Stimulated activated memory B cell treated with anti-CD40 and anti-IgM and Interleukin-4, amounts not matched to agents 10 μg/mL and 1 μg/mL and 100 μg/mL, for 72 hours (primary cell): ENCODE measurements around the gene TIRAP.
"Not testable (repeated sequence)": the region's sequence is repeated elsewhere in the genome, so short reads cannot be mapped to it uniquely, and the experiment has no call there.

Source experiments
- ATAC-seq: fragments of 150-1000 bp; cut with Tn5 transposase; 2 replicates; pipeline ENCODE4 v1.10.0; 2021
- H3K27ac Mint-ChIP-seq: one replicate; pipeline ENCODE4 v1.8.0; 2022; ENCODE audit warnings: mild to moderate bottlenecking, mixed read lengths
- H3K27me3 Mint-ChIP-seq: one replicate; pipeline ENCODE4 v1.8.0; 2022; ENCODE audit warnings: mixed read lengths
- H3K36me3 Mint-ChIP-seq: one replicate; pipeline ENCODE4 v1.8.0; 2022; ENCODE audit warnings: mixed read lengths
- H3K4me1 Mint-ChIP-seq: one replicate; pipeline ENCODE4 v1.8.0; 2022; ENCODE audit warnings: mixed read lengths
- H3K4me3 Mint-ChIP-seq: one replicate; pipeline ENCODE4 v1.8.0; 2022; ENCODE audit warnings: mild to moderate bottlenecking, moderate library complexity, mixed read lengths
- H3K9me3 Mint-ChIP-seq: one replicate; pipeline ENCODE4 v1.8.0; 2022; ENCODE audit warnings: mixed read lengths

TIRAP gene

GRCh38 chr11:126282736-126283591 is at the start of gene TIRAP:
TSS of gene TIRAP (plus strand) at chr11:126283093. CDS start at chr11:126290895, 7,802 bp downstream.
- no peaks in the 10 kb centered on the region for H3K9me3 Mint-ChIP-seq
- peaks cover 11% of the 10 kb centered on the region for H3K36me3 Mint-ChIP-seq
- ATAC-seq = peak; percentile 88
- peak within 1 kb of the TSS; percentile 88 for H3K27ac Mint-ChIP-seq
- no peaks in the 10 kb centered on the region for H3K27me3 Mint-ChIP-seq
- peak within 1 kb of the TSS; percentile 98 for H3K4me3 Mint-ChIP-seq
- peaks cover 43% of the 10 kb centered on the region for H3K4me1 Mint-ChIP-seq

- peaks cover 48% of the 10 kb centered on the region for H3K36me3 Mint-ChIP-seq
- H3K4me3 Mint-ChIP-seq = no peak overlapping the region
- ATAC-seq = no peak
- H3K27ac Mint-ChIP-seq = no peak overlapping the region
- peaks cover 6% of the 10 kb centered on the region for H3K4me1 Mint-ChIP-seq
- no peaks in the 10 kb centered on the region for H3K9me3 Mint-ChIP-seq
- H3K27me3 Mint-ChIP-seq = no peaks in the 10 kb centered on the region
Observed at GRCh38 chr11:126233391-126233790, 49.5 kb upstream of the TIRAP start.

- Mint-ChIP-seq H3K27me3 (no peaks in the 10 kb centered on the region), H3K4me3 (no peak overlapping the region), H3K27ac (no peak overlapping the region), H3K4me1 (no peaks in the 10 kb centered on the region), H3K9me3 (no peaks in the 10 kb centered on the region), H3K36me3 (peaks cover 39% of the 10 kb centered on the region)
- no peak for ATAC-seq
Observed at GRCh38 chr11:126246636-126247035, 36.3 kb upstream of the TIRAP start.

GRCh38 chr11:126253265-126253664 is 29.6 kb upstream of the TIRAP start:
- Mint-ChIP-seq H3K27ac (no peak overlapping the region), H3K9me3 (no peaks in the 10 kb centered on the region), H3K4me1 (no peaks in the 10 kb centered on the region), H3K4me3 (no peak overlapping the region), H3K27me3 (no peaks in the 10 kb centered on the region), H3K36me3 (peaks cover 26% of the 10 kb centered on the region)
- no peak for ATAC-seq

- H3K27me3 Mint-ChIP-seq = no peaks in the 10 kb centered on the region
- no peak for ATAC-seq
- H3K4me1 Mint-ChIP-seq = no peaks in the 10 kb centered on the region
- no peak overlapping the region for H3K4me3 Mint-ChIP-seq
- no peak overlapping the region for H3K27ac Mint-ChIP-seq
- H3K9me3 Mint-ChIP-seq = no peaks in the 10 kb centered on the region
- peaks cover 26% of the 10 kb centered on the region for H3K36me3 Mint-ChIP-seq
Observed at GRCh38 chr11:126254819-126255218, 28.1 kb upstream of the TIRAP start.

GRCh38 chr11:126255507-126255906 is 27.4 kb upstream of the TIRAP start:
- not testable (repeated sequence) for H3K27me3 Mint-ChIP-seq, H3K4me3 Mint-ChIP-seq, H3K4me1 Mint-ChIP-seq, H3K27ac Mint-ChIP-seq, H3K9me3 Mint-ChIP-seq, ATAC-seq
- H3K36me3 Mint-ChIP-seq = peaks cover 30% of the 10 kb centered on the region

- Mint-ChIP-seq H3K4me3 (no peak overlapping the region), H3K27me3 (no peaks in the 10 kb centered on the region), H3K36me3 (peaks cover 36% of the 10 kb centered on the region), H3K27ac (no peak overlapping the region), H3K9me3 (no peaks in the 10 kb centered on the region), H3K4me1 (no peaks in the 10 kb centered on the region)
- no peak for ATAC-seq
Observed at GRCh38 chr11:126256216-126256615, 26.7 kb upstream of the TIRAP start.

GRCh38 chr11:126257144-126257543 is 25.7 kb upstream of the TIRAP start:
- ATAC-seq = no peak
- no peak overlapping the region for H3K4me3 Mint-ChIP-seq

DNA sequence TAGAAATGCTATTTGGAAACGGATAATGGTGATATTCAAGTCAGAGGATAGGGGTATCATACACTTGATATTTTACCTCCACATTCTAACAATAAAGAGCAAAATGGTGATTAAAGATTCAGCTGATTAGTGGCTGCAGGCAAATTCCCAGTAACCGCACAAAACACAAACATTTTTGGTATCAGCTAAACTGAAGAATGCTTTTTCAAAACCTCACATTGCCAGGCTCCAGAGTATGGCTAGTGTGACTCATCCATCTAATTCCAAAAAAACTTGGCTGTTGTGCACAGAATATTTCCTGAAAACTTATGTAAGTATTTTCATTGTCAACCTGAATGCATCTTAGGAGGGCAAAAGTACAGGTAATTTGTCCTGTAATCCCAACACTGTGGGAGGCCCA is 25.1 kb upstream of the TIRAP start:
- peaks cover 34% of the 10 kb centered on the region for H3K36me3 Mint-ChIP-seq
- H3K27me3 Mint-ChIP-seq = no peaks in the 10 kb centered on the region
- no peaks in the 10 kb centered on the region for H3K4me1 Mint-ChIP-seq
- no peak overlapping the region for H3K27ac Mint-ChIP-seq
- H3K9me3 Mint-ChIP-seq = no peaks in the 10 kb centered on the region
- no peak for ATAC-seq
- no peak overlapping the region for H3K4me3 Mint-ChIP-seq

More at GRCh38 chr11:126257144-126257543, 25.7 kb upstream of the TIRAP start:
- no peaks in the 10 kb centered on the region for H3K4me1 Mint-ChIP-seq
- no peaks in the 10 kb centered on the region for H3K27me3 Mint-ChIP-seq
- H3K9me3 Mint-ChIP-seq = no peaks in the 10 kb centered on the region
- H3K27ac Mint-ChIP-seq = no peak overlapping the region
- H3K36me3 Mint-ChIP-seq = peaks cover 32% of the 10 kb centered on the region

DNA sequence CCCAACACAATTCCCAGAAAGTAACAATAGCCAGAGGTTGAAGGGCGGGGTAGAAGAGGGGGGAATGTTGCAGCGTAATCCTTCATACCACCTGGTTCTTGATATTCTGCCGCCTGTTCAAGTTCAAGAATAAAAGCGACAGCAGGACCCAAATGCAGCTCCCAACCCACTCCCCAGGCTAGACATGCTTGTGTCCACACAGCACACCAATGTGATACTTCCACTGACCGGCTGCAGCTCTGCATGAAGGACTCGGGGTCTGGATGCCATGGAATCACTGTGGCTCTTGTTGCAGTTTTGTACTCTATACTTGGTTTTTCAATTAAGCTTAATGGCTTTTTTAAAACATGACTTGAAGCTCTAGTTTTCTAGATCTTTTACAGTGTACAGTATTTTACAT is 20.7 kb upstream of the TIRAP start:
- H3K4me3 Mint-ChIP-seq = no peak overlapping the region
- peaks cover 60% of the 10 kb centered on the region for H3K36me3 Mint-ChIP-seq

DNA sequence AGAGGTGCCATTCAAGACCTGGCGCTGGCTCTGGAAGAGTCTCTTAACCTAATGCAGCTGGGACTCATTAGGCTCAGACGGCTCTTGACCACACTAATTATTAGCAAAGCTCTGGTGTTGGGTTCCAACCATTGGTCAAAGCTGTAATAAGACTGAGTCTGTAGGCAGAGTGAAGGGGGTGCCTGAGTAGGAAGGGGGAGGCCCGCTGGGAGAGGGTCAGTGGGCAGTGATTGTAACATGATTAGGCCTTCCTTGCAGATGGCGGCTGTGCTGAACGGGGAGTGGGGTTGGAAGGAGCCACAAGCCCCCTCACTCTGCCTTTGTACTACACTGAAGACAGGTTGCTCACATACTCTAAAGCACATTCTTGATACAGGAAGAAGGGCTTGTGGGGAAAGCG is 19.4 kb upstream of the TIRAP start:
- H3K27ac Mint-ChIP-seq = no peak overlapping the region
- no peaks in the 10 kb centered on the region for H3K27me3 Mint-ChIP-seq
- no peak for ATAC-seq
- H3K4me3 Mint-ChIP-seq = no peak overlapping the region
- peaks cover 56% of the 10 kb centered on the region for H3K36me3 Mint-ChIP-seq
- H3K9me3 Mint-ChIP-seq = no peaks in the 10 kb centered on the region
- peaks cover 19% of the 10 kb centered on the region for H3K4me1 Mint-ChIP-seq

More for the DNA sequence above, 20.7 kb upstream of the TIRAP start:
- H3K4me1 Mint-ChIP-seq = peaks cover 13% of the 10 kb centered on the region
- no peaks in the 10 kb centered on the region for H3K9me3 Mint-ChIP-seq
- no peak for ATAC-seq
- H3K27ac Mint-ChIP-seq = no peak overlapping the region
- H3K27me3 Mint-ChIP-seq = no peaks in the 10 kb centered on the region

- H3K36me3 Mint-ChIP-seq = peaks cover 54% of the 10 kb centered on the region
- H3K9me3 Mint-ChIP-seq = no peaks in the 10 kb centered on the region
- ATAC-seq = no peak
- peaks cover 35% of the 10 kb centered on the region for H3K4me1 Mint-ChIP-seq
- no peaks in the 10 kb centered on the region for H3K27me3 Mint-ChIP-seq
- no peak overlapping the region for H3K4me3 Mint-ChIP-seq
- peak overlapping the region; percentile 25 for H3K27ac Mint-ChIP-seq
Observed at GRCh38 chr11:126265811-126266210, 17.1 kb upstream of the TIRAP start.

- Mint-ChIP-seq H3K27ac (peak overlapping the region; percentile 99), H3K36me3 (peaks cover 52% of the 10 kb centered on the region), H3K4me1 (peaks cover 44% of the 10 kb centered on the region), H3K27me3 (no peaks in the 10 kb centered on the region), H3K9me3 (no peaks in the 10 kb centered on the region), H3K4me3 (peak overlapping the region; percentile 95)
- no peak for ATAC-seq
Observed at GRCh38 chr11:126267650-126268049, 15.2 kb upstream of the TIRAP start.

- Mint-ChIP-seq H3K4me1 (peaks cover 44% of the 10 kb centered on the region), H3K4me3 (peak overlapping the region; percentile 95), H3K27ac (peak overlapping the region; percentile 99), H3K9me3 (no peaks in the 10 kb centered on the region), H3K27me3 (no peaks in the 10 kb centered on the region), H3K36me3 (peaks cover 50% of the 10 kb centered on the region)
- peak; percentile 1 for ATAC-seq
Observed at GRCh38 chr11:126268361-126268707, 14.6 kb upstream of the TIRAP start.

DNA sequence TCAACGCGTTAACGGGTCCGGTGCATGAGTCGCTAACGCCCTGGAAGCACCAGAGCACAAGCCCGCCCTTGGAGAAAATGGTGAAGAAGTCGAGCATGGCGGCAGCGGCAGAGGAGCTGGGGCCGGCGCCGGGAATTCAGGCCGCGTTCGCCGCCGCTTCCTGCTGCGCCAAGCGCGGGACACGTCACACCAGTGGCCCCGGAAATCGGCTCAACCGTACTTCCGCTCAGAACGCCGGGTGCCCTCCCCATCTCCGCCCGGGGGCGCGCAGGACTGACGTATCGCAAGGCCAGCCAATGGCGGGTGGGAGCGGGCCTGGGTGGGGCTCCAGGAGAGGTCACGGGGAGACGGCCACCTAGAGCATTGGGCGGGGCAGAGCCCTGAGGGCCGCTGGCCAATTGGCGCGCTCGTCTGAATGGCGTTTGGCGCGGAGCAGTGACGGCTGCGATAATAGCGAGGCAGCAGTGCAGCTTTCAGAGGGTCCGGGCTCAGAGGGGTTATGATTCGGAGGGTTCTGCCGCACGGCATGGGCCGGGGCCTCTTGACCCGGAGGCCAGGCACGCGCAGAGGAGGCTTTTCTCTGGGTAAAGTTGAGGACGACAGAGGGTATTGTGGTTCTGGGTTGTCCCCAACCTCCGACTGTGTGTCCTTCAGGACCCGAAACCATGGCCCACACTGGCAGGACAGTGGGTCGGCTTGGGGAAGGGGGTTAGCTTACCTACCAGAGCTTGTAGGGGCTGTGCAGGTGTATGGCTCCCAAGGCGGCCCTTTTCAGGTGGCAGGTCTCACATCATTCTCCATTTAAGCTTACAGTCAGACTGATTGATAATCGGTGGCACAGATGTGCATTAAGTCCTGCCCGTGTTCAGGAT is 13.9 kb upstream of the TIRAP start, which contains the start of the genes FOXRED1 and SRPRA:
Gene FOXRED1, plus strand, starts transcription at position 447 of the 872 bp plus-strand sequence. Its CDS starts 53 bp downstream, at position 500.
Gene SRPRA, minus strand, starts transcription at position 188 of the 872 bp plus-strand sequence. Its CDS starts 91 bp downstream, at position 97.
- peaks cover 46% of the 10 kb centered on the region for H3K36me3 Mint-ChIP-seq
- ATAC-seq = peak; percentile 100
- peak within 1 kb of the TSS; percentile 99 for H3K27ac Mint-ChIP-seq
- H3K27me3 Mint-ChIP-seq = no peaks in the 10 kb centered on the region
- H3K4me3 Mint-ChIP-seq = peak within 1 kb of the TSS; percentile 95
- no peaks in the 10 kb centered on the region for H3K9me3 Mint-ChIP-seq
- peaks cover 44% of the 10 kb centered on the region for H3K4me1 Mint-ChIP-seq
